Pons (tissue), 1 donor: Measurements from ENCODE around the gene CERT1.
A peak's percentile ranks its signal among the peaks of the same experiment; 100 is the strongest.
"Not testable (repeated sequence)": the region's sequence is repeated elsewhere in the genome, so short reads cannot be mapped to it uniquely, and the experiment has no call there.

ENCODE experiments used
- DNase-seq: peaks from one replicate; pipeline ENCODE4 v3.0.0-alpha.2; 2016; ENCODE audit warnings: low spot score

CERT1 gene

DNA sequence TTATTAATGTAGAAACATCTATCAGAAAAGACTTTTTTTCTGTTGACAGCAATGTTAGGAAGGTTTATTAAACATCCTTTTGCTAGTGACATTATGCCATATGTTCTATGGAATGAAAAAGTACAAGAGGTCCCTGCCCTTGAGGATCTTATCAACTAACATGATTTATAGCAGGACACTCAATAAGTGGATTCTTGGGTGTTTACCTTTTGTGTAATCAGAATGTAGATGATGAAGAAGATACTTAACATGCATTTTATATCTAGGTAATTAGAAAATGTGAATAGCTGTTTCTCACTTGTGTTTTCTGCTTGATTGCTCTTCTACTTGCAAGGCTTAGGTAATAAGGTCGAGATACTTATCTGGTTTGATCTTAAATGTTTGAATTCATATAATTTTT is 169.5 kb downstream of the CERT1 start:
- DNase-seq, result no peak

DNA sequence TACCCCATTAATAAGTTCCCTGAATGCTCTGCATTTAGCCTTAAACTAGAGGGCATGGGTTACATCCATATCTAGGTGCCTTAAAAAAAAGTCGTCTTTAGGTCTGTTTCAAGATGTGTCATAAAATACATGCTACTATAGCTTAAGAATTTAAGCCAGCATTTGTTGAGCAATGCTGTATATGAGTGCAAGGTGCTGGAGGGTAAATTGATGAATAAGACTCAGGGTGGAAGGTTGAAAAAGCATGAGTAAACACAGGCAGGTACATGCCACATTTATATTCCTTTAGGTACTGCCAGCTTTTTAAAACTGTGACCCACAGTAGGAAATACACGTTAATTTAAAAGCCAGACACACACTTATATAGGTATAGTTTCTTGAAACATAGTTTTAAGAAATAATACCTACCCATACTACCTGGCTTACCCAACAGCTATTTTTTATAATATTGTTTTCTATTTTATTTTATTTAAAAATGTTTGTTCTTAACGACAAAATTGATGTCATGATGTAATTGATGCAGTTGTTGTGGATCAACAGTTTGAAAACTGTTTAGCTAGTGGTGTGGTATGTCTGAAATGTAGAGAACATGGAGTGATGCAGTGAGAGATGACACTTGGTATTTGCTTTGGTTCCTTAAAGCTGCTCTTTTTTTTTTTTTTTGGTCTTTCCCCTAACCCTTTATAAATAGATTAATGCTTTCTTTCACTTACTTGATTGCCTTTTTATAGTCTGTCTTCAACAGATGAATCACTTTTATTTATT is 170.5 kb downstream of the CERT1 start:
- DNase-seq, result no peak

DNA sequence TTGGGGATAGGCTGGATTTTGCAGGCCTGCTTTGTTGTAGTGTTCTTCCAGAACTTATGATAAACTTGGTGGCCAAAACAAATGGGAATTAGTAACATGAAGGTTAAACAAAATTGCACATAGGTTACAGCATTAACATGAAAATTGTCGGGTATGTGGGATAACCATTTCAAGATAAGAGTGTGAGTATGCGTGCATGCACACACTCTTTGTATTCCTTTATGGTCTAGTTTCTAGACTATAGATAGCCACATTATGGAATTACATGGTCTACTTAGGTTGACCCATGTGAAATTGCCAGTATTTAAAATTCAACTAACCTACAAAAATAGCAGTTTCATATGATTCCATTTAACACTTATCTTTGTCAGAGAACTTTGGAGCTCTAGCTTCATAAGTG is 173.0 kb downstream of the CERT1 start:
- no peak for DNase-seq

DNA sequence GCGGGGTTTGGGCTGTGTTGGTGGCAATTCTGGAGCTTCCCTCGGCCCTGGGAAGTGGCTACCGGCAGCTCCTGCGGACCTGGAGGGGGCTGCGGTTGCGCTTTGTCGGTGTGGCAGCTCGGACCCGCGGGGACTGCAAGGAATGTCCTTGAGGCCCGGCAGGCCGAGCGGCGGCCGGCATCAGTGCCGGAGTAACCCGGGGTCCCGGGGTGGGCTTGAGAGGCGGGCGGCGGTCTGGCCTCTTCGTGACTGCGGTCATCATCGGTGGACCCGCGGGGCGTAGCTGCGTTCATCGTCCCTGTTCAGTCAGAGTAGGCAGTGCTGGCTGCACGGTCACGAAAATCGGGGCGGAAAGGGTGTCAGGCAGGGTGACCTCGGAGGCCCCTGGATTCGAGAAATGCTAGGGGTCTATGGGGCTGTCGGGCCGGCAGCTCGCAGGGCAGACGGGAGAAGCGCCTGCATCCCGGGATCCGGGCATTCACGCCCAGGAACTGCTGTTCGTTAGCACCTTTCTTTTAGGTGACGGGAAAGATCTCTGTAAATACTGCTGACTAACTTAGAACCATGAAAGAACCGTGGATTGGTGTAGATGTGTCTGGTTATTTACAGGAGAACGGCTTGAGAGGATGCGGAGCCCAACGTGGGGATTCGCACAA is 173.9 kb downstream of the CERT1 start:
- DNase-seq, result peak; percentile 26

DNA sequence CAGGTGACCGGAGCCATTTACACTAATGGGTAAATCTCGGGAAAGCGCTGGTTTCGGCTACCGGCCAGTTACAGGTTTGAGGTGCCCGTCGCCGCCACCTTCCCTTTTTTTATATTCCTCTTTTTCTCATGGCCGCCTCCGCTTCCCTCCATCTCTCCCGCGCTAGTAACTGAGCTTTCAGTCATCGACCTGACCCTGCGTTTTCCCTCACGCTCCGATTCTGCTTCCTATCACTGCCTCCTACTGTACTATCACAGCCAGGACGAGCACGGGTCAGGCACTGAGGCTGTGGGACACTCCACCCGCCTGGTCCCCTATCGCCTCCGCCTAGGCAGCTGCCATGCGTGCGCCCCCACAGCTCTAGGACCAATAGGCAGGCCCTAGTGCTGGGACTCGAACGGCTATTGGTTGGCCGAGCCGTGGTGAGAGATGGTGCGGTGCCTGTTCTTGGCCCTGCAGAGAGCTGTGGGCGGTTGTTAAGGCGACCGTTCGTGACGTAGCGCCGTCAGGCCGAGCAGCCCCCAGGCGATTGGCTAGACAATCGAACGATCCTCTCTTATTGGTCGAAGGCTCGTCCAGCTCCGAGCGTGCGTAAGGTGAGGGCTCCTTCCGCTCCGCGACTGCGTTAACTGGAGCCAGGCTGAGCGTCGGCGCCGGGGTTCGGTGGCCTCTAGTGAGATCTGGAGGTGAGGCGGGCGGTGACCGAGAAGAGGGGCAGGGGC is 174.7 kb downstream of the CERT1 start, which contains the start of gene HMGCR:
TSS of gene HMGCR (plus strand) at position 606 of the 722 bp plus-strand sequence. CDS start 5,386 bp downstream, outside the sequence.
- peak; percentile 99 for DNase-seq

DNA sequence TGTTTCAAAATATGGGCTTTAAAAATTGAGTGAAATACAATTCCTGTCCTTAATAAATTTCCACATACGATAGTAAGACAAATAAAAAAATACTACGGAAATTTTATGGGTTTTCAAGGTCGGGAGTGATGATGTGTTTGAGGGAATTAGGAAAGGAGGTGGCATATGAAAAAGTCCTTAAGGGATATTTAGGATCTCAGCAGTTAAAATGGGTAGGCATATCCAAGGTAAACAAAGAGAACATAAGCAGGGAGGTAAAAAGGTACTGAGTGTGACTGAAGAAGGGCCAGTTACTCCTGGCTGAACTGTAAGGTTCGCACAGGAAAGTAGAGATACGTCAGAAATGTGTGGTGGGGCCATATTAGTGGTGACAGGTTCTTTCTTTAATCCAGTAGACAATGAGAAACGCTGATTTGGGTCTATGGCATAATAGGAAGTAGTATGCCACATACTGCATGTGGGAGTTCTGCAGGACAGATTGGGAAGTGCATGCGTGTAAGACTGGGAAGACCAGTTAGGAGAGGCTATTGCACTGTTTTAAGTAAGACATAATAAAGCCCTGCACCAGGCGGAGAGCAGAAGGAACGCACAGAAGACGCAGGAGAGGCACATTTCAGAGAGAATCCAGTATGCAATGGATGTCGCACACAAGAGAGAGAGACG is 175.3 kb downstream of the CERT1 start:
- peak; percentile 74 for DNase-seq

DNA sequence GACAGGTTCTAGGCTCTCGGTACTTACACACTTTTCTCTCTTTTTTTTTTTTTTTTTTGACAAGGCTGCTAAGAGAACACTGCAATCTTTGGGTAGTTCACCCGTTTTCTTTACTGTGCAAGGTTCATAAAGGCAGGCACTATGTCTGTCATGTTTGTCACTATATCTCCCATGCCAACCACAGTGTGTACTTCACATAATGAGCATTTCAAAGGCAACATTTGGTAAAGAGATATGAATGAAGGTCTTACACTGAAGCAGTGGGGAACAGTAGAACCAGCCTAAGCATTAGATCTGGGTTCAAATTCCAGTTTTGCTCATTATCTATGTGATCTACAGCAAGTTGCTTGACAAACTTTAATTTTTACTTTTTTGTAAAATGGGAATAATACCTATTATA is 175.9 kb downstream of the CERT1 start:
- no peak for DNase-seq

DNA sequence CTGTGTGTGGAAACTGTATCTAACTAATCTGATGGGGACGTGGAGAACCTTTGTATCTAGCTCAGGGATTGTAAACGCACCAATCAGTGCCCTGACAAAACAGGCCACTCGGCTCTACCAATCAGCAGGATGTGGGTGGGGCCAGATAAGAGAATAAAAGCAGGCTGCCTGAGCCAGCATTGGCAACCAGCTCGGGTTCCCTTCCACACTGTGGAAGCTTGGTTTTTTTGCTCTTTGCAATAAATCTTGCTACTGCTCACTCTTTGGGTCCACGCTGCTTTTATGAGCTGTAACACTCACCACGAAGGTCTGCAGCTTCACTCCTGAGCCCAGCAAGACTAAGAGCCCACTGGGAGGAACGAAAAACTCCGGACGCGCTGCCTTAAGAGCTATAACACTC is 177.0 kb downstream of the CERT1 start:
- not testable (repeated sequence) for DNase-seq

DNA sequence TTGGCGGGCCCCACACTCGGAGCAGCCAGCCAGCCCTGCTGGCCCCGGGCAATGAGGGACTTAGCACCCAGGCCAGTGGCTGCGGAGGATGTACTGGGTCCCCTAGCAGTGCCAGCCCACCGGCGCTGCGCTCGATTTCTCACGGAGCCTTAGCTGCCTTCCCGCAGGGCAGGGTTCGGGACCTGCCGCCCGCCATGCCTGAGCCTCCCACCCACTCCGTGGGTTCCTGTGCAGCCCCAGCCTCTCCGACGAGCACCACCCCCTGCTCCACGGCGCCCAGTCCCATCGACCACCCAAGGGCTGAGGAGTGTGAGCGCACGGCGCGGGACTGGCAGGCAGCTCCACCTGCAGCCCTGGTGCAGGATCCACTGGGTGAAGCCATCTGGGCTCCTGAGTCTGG is 177.7 kb downstream of the CERT1 start:
- DNase-seq, result not testable (repeated sequence)

DNA sequence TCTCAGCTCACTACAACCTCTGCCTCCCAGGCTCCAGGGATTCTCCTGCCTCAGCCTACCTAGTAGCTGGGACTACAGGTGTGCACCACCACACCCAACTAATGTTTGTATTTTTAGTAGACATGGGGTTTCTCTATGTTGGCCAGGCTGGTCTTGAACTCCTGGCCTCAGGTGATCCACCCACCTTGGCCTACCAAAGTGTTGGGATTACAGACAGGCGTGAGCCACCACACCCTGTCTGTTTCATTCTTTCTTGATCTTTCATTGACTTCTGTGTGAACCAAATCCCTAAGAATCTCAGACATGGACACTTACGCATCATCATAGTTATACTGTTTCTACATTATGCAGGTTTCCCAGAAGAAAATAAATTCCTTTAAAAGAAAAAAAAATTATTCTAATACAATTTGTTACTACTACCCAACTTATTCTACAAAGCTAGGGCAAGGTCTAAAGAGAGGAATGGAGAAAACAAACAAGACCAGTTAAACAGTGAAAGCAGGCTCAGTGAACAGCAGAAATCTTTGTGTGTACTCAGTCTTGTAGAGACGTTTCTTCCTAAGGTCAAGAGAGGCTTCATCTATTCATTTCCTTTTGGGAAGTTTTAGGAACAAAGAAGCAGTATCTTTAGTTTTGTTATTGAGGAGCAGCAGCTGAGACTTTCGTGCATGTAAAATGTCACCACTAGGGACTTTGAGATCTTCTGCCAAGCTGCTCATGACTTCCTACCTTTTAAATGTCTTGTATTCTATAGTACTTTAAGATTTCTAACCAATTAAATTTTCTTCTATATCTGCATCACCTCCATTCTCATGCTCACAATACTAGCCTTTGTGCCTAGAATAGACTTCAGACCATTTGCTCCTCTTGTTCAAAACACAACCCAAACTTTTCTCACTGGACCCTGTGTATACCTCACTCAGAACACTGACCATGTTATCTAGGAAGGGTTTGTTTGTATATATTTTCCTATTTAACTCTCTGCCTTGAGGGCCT is 180.0 kb downstream of the CERT1 start:
- DNase-seq, result no peak

DNA sequence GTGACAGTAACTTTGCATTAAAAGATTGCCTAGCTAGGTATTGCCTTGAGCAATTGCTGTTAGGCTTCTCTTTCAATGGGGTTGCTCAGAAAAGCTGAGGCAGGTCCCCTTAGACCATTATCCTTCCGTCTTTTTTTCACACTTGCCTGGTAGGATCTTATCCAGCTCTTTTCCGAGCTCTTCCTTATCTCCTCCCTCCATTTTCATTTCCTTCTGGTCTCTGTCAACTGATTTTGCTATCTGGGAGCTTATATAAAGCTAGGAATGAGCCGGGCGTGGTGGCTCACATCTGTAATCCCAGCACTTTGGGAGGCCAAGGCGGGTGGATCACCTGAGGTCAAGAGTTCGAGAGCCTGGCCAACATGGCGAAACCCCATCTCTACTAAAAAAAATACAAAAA is 181.0 kb downstream of the CERT1 start:
- no peak for DNase-seq
